Measurements from ENCODE around the gene SLC13A4. TPM values are rescaled to one million over a fixed set of nuclear protein-coding genes. Genes with fewer than 3 reads are reported as not detected.

SLC13A4 gene
- total RNA-seq, 2 donors from 2014 or later, result 1.8 to 3.2 TPM

DNA sequence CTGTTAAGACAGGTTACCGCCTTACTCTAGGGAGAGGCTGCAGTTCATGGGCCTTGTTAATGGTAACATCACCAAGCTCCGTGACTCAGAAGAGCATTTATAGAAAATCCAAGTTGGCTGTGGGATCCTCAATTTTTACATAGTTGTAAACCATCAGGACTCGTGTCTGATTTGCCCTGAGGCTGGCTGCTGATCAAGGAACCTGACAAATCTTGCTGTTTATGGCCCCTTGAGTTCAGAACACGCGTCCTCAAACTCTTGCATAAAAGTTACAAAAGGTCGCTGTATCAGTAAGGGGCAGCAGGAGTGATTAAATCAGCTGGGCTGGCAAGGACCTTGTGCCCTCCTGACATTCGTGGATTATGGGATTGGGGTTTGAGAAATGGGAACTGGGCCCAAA lies 4.6 kb downstream of the SLC13A4 start:
- no peaks in the 10 kb centered on the region for H3K9me3 Mint-ChIP-seq
- H3K27me3 Mint-ChIP-seq (ENCODE audit: insufficient read depth), result no peaks in the 10 kb centered on the region
- 94 to 95% methylated on average over 6 to 7 of the region's 7 CpGs for WGBS, 2 experiments (ENCODE audit: insufficient coverage in 1 of 2, insufficient read length in 1 of 2)

DNA sequence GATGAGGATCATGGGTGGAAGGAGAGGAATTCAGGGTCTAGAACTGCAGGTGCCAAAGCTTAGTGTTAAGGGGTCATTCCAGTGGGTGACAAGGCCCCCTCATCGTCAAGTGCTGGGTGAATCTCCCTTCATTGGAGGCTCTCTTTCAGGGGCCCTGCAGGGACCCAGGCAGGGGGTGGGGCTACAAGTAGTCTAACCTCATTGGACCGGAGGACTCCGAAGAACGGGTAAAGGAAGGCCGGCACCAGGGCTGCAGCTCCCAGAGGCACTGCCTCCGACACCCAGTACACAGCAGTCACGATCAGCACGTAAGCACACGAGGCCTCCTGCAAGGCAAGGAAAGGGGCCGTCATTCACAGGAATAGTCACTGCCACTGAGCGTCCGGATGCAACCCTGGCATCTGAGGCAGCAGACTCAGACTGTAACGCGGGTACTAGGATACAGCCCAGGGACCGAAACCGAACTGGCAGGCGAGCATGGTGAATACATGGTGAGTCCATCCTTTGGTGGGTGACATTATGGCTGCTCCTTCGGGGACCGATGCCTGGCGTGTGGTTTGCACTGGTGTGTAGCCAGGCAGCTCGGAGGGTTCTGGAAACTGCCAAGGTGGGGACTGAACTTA lies 6.7 kb downstream of the SLC13A4 start:
- H3K27me3 ChIP-seq (ENCODE audit: control insufficient read depth, insufficient read depth, low read length, poor library complexity, severe bottlenecking), result no peaks in the 10 kb centered on the region
- no peaks in the 10 kb centered on the region for H3K4me1 ChIP-seq (ENCODE audit: control insufficient read depth, insufficient read depth, low read length)
- DNase-seq, result no peak
- no peak overlapping the region for H3K9ac ChIP-seq (ENCODE audit: extremely low read depth, low read length, poor library complexity, severe bottlenecking)
- Mint-ChIP-seq H3K4me1 (peaks cover 15% of the 10 kb centered on the region), H3K9me3 (no peaks in the 10 kb centered on the region), H3K4me3 (no peak overlapping the region), H3K27ac (no peak overlapping the region), H3K36me3 (ENCODE audit: low read depth) (no peaks in the 10 kb centered on the region), H3K27me3 (ENCODE audit: insufficient read depth) (no peaks in the 10 kb centered on the region)
- H3K9me3 ChIP-seq (ENCODE audit: control insufficient read depth, low read length), result no peaks in the 10 kb centered on the region
- 94 to 95% methylated on average over 18 to 21 of the region's 21 CpGs for WGBS, 2 experiments (ENCODE audit: insufficient coverage in 1 of 2, insufficient read length in 1 of 2)
- no peak overlapping the region for H3K27ac ChIP-seq (ENCODE audit: low read depth, low read length)
- H3K4me3 ChIP-seq (ENCODE audit: low read length), result no peak overlapping the region
- TF ChIP-seq, protein P1, sequence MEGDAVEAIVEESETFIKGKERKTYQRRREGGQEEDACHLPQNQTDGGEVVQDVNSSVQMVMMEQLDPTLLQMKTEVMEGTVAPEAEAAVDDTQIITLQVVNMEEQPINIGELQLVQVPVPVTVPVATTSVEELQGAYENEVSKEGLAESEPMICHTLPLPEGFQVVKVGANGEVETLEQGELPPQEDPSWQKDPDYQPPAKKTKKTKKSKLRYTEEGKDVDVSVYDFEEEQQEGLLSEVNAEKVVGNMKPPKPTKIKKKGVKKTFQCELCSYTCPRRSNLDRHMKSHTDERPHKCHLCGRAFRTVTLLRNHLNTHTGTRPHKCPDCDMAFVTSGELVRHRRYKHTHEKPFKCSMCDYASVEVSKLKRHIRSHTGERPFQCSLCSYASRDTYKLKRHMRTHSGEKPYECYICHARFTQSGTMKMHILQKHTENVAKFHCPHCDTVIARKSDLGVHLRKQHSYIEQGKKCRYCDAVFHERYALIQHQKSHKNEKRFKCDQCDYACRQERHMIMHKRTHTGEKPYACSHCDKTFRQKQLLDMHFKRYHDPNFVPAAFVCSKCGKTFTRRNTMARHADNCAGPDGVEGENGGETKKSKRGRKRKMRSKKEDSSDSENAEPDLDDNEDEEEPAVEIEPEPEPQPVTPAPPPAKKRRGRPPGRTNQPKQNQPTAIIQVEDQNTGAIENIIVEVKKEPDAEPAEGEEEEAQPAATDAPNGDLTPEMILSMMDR (conservative IDR thresholded peaks at IDR 0.05), result no peak
- no peaks in the 10 kb centered on the region for H3K36me3 ChIP-seq (ENCODE audit: control insufficient read depth, insufficient read depth, low read length)

More for the DNA sequence above, 4.6 kb downstream of the SLC13A4 start:
- H3K27ac Mint-ChIP-seq, result no peak overlapping the region
- TF ChIP-seq, protein P1 (conservative IDR thresholded peaks at IDR 0.05), result no peak
- Histone ChIP-seq H3K36me3 (ENCODE audit: control insufficient read depth, insufficient read depth, low read length) (no peaks in the 10 kb centered on the region), H3K4me1 (ENCODE audit: control insufficient read depth, insufficient read depth, low read length) (no peaks in the 10 kb centered on the region), H3K27ac (ENCODE audit: low read depth, low read length) (no peak overlapping the region), H3K4me3 (ENCODE audit: low read length) (no peak overlapping the region), H3K27me3 (ENCODE audit: control insufficient read depth, insufficient read depth, low read length, poor library complexity, severe bottlenecking) (no peaks in the 10 kb centered on the region), H3K9ac (ENCODE audit: extremely low read depth, low read length, poor library complexity, severe bottlenecking) (no peak overlapping the region), H3K9me3 (ENCODE audit: control insufficient read depth, low read length) (no peaks in the 10 kb centered on the region)
- H3K4me3 Mint-ChIP-seq, result no peak overlapping the region
- DNase-seq, result no peak
- peaks cover 21% of the 10 kb centered on the region for H3K4me1 Mint-ChIP-seq
- no peaks in the 10 kb centered on the region for H3K36me3 Mint-ChIP-seq (ENCODE audit: low read depth)

DNA sequence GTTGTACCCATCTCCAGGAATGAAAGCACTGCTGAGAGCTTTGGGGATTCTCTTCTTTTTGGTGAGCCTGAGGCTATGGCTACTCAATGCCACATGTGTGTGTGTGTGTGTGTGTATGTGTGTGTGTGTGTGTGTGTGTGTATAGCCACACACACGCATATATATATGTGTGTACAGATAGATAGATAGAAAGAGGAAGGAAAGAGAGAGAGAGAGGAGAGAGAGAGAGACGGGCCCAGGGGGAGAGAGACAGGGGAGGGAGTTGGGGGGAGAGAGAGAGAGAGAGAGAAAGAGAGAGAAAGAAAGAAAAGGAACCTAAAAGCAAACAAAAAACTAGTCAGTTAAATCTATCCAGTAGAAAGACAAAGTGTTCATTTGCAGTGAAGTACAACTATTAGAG lies 8.3 kb downstream of the SLC13A4 start:
- Mint-ChIP-seq H3K27ac (no peak overlapping the region), H3K9me3 (no peaks in the 10 kb centered on the region), H3K27me3 (ENCODE audit: insufficient read depth) (no peaks in the 10 kb centered on the region), H3K4me3 (no peak overlapping the region), H3K4me1 (peaks cover 9% of the 10 kb centered on the region), H3K36me3 (ENCODE audit: low read depth) (no peaks in the 10 kb centered on the region)
- no peak overlapping the region for H3K27ac ChIP-seq (ENCODE audit: low read depth, low read length)
- H3K9ac ChIP-seq (ENCODE audit: extremely low read depth, low read length, poor library complexity, severe bottlenecking), result no peak overlapping the region
- H3K27me3 ChIP-seq (ENCODE audit: control insufficient read depth, insufficient read depth, low read length, poor library complexity, severe bottlenecking), result no peaks in the 10 kb centered on the region
- no peaks in the 10 kb centered on the region for H3K9me3 ChIP-seq (ENCODE audit: control insufficient read depth, low read length)
- DNase-seq, result no peak
- WGBS, 2 experiments (ENCODE audit: insufficient coverage in 1 of 2, insufficient read length in 1 of 2), result 90 to 100% methylated on average over 1 of the region's 2 CpGs
- H3K4me1 ChIP-seq (ENCODE audit: control insufficient read depth, insufficient read depth, low read length), result no peaks in the 10 kb centered on the region
- TF ChIP-seq, protein P1 (conservative IDR thresholded peaks at IDR 0.05), result no peak
- no peaks in the 10 kb centered on the region for H3K36me3 ChIP-seq (ENCODE audit: control insufficient read depth, insufficient read depth, low read length)
- H3K4me3 ChIP-seq (ENCODE audit: low read length), result no peak overlapping the region
